GM23338 (cell line): ENCODE results near the gene SMYD3. TPM values are rescaled to one million over a fixed set of nuclear protein-coding genes. Genes with fewer than 3 reads are reported as not detected.
"Not testable (repeated sequence)": the region's sequence is repeated elsewhere in the genome, so short reads cannot be mapped to it uniquely, and the experiment has no call there.

Experiments used
- ATAC-seq: fragments of 200-7000 bp; cut with Tn5 transposase; 3 replicates; pipeline ENCODE4 v1.9.1; 2020
- DNase-seq: peaks from one replicate; pipeline ENCODE4 v3.0.0-alpha.2; 2015; ENCODE audit warnings: low spot score
- H2AFZ ChIP-seq: fragments of 200-600 bp; sonication (generic); 2 replicates; pipeline ENCODE4 v1.8.0; 2016; ENCODE audit warnings: antibody characterized with exemption, mild to moderate bottlenecking, moderate library complexity
- H3F3A ChIP-seq: fragments of 200-600 bp; sonication (generic); replicated peaks from 2 replicates; pipeline ENCODE4 v1.8.0; 2017; ENCODE audit warnings: antibody characterized with exemption, mixed run types, low read depth
- H3K27ac ChIP-seq: fragments of 200-600 bp; sonication (generic); 2 replicates; pipeline ENCODE4 v1.6.1; 2016; ENCODE audit warnings: low read depth
- H3K27me3 ChIP-seq: fragments of 200-600 bp; sonication (generic); 2 replicates; pipeline ENCODE4 v1.8.0; 2016; ENCODE audit warnings: mild to moderate bottlenecking, mixed run types, moderate library complexity; ENCODE audit not compliant: insufficient read depth
- H3K36me3 ChIP-seq: fragments of 200-600 bp; sonication (generic); 2 replicates; pipeline ENCODE4 v1.8.0; 2016; ENCODE audit warnings: mild to moderate bottlenecking; ENCODE audit not compliant: insufficient read depth
- H3K4me1 ChIP-seq: fragments of 200-600 bp; sonication (generic); 2 replicates; pipeline ENCODE4 v1.8.0; 2016; ENCODE audit warnings: mild to moderate bottlenecking, moderate library complexity; ENCODE audit not compliant: insufficient read depth
- H3K4me2 ChIP-seq: fragments of 200-600 bp; sonication (generic); 2 replicates; pipeline ENCODE4 v1.7.1; 2017; ENCODE audit warnings: mixed run types
- H3K4me3 ChIP-seq: fragments of 200-600 bp; sonication (generic); 2 replicates; pipeline ENCODE4 v1.6.1; 2016; ENCODE audit warnings: mixed run types
- H3K79me2 ChIP-seq: fragments of 200-600 bp; sonication (generic); replicated peaks from 2 replicates; pipeline ENCODE4 v1.8.0; 2017; ENCODE audit warnings: mild to moderate bottlenecking; ENCODE audit not compliant: insufficient read depth
- H3K9me2 ChIP-seq: fragments of 200-600 bp; sonication (generic); 2 replicates; pipeline ENCODE4 v1.8.0; 2017; ENCODE audit not compliant: insufficient read depth
- H4K20me1 ChIP-seq: fragments of 200-600 bp; sonication (generic); replicated peaks from 2 replicates; pipeline ENCODE4 v1.8.0; 2017; ENCODE audit warnings: mild to moderate bottlenecking; ENCODE audit not compliant: insufficient read depth
- H3K27ac Mint-ChIP-seq: 2 replicates; pipeline ENCODE4 v1.8.0; 2020; ENCODE audit warnings: inconsistent platforms, mild to moderate bottlenecking, moderate library complexity, mixed read lengths
- H3K27me3 Mint-ChIP-seq: 3 replicates; pipeline ENCODE4 v1.8.0; 2022; ENCODE audit warnings: low read depth, mild to moderate bottlenecking, moderate library complexity, mixed read lengths, inconsistent platforms; ENCODE audit not compliant: insufficient read depth, poor library complexity
- H3K36me3 Mint-ChIP-seq: 3 replicates; pipeline ENCODE4 v1.8.0; 2021; ENCODE audit warnings: low read depth, mild to moderate bottlenecking, inconsistent platforms, moderate library complexity, mixed read lengths
- H3K4me1 Mint-ChIP-seq: 3 replicates; pipeline ENCODE4 v1.8.0; 2020; ENCODE audit warnings: mild to moderate bottlenecking, inconsistent platforms, mixed read lengths
- H3K4me3 Mint-ChIP-seq: 3 replicates; pipeline ENCODE4 v1.8.0; 2021; ENCODE audit warnings: moderate library complexity, mild to moderate bottlenecking, inconsistent platforms, mixed read lengths
- H3K9me3 Mint-ChIP-seq: 3 replicates; pipeline ENCODE4 v1.8.0; 2020; ENCODE audit warnings: moderate library complexity, mild to moderate bottlenecking, inconsistent platforms, mixed read lengths
- EZH2phosphoT487 ChIP-seq: fragments of 200-600 bp; sonication (generic); IDR thresholded peaks from one replicate; pipeline ENCODE4 v1.8.1; 2018; ENCODE audit warnings: antibody characterized with exemption; ENCODE audit not compliant: unreplicated experiment
- JUNB ChIP-seq: IDR thresholded peaks from one replicate; pipeline ENCODE4 v1.6.1; 2016; ENCODE audit warnings: antibody characterized with exemption; ENCODE audit not compliant: unreplicated experiment
- POLR2AphosphoS5 ChIP-seq: IDR thresholded peaks from 2 replicates; pipeline ENCODE4 v1.6.1; 2016; ENCODE audit warnings: antibody characterized with exemption, low read depth
- STAT1 ChIP-seq: IDR thresholded peaks from one replicate; pipeline ENCODE4 v1.6.1; 2016; ENCODE audit warnings: antibody characterized with exemption; ENCODE audit not compliant: unreplicated experiment
- ZNF331 ChIP-seq: fragments of 250-450 bp; sonication (Bioruptor Pico); IDR thresholded peaks from 2 replicates; pipeline ENCODE4 v1.5.0; 2020; ENCODE audit warnings: low read depth, mild to moderate bottlenecking, moderate library complexity
- polyA plus RNA-seq: library from polyadenylated mRNA; unstranded; fragments of >200 nt; fragmentation: Nextera tagmentation; extraction: Ambion mirVana; gene quantifications from 2 replicates; pipeline ENCODE4 v1.2.1, GENCODE V29; 2016
- total RNA-seq: library from RNA; depleted of rRNA; stranded (reverse); fragments of >200 nt; shearing (Covaris generic); gene quantifications from 2 replicates; pipeline ENCODE4 v1.2.3, GENCODE V29; 2014
- TF ChIP-seq, protein P1 (sequence below): IDR thresholded peaks from one replicate; pipeline ENCODE4 v1.6.1; 2018; ENCODE audit warnings: antibody characterized with exemption; ENCODE audit not compliant: unreplicated experiment
- TF ChIP-seq, protein P2 (sequence below), 2 experiments: fragments of 200-600 bp in 1 of 2; sonication (generic) in 1 of 2; conservative IDR thresholded peaks; 2 replicates each; pipeline versions ENCODE4 v1.5.1 to v1.6.1; 2016 to 2017; ENCODE audit warnings: antibody characterized with exemption in 2 of 2, low read depth in 2 of 2, mild to moderate bottlenecking in 2 of 2, moderate library complexity in 1 of 2

Gene SMYD3
- total and polyA plus RNA-seq, 2 experiments from 2014 or later, result 31.8 to 34.4 TPM

DNA sequence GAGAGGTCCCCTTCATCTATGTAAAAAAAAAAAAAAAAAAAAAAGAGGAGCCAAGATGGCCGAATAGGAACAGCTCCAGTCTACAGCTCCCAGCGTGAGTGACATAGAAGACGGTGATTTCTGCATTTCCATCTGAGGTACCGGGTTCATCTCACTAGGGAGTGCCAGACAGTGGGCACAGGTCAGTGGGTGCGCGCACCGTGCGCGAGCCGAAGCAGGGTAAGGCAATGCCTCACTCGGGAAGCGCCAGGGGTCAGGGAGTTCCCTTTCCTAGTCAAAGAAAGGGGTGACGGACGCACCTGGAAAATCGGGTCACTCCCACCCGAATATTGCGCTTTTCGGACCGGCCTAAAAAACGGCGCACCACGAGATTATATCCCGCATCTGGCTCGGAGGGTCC lies 690.6 kb downstream of the SMYD3 start:
- not testable (repeated sequence) for H3K27me3 ChIP-seq, H3K9me3 Mint-ChIP-seq, H3K27me3 Mint-ChIP-seq, H4K20me1 ChIP-seq, H3K27ac ChIP-seq, H3K9me2 ChIP-seq, H3F3A ChIP-seq, H3K79me2 ChIP-seq, H3K4me1 ChIP-seq, H3K36me3 ChIP-seq, H3K27ac Mint-ChIP-seq, H3K4me2 ChIP-seq, H3K36me3 Mint-ChIP-seq, H2AFZ ChIP-seq, ATAC-seq, DNase-seq, H3K4me1 Mint-ChIP-seq, H3K4me3 ChIP-seq, H3K4me3 Mint-ChIP-seq

DNA sequence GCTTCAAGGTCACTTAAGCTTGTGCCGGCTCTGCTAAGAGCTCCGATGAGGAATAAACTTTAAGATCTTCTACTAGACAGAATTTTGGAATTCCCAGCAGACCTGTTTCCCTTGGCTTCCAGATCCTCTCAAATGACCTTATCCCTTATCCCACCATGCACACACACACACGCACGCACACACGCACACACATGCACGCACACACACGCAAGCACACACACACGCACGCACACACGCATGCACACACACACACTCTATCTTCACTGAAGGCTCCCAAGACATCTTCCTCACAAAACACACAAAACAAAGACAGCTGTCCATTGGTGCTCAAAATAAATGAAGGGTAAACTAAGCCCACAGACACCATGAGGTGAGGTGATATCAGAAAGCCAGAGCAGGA lies 692.4 kb downstream of the SMYD3 start:
- Mint-ChIP-seq H3K4me1 (peaks cover 9% of the 10 kb centered on the region; the same call in 2 of the 3 replicates), H3K4me3 (no peak overlapping the region), H3K36me3 (0 out of 3 replicates have a peak, but pooled peaks cover 3% of the 10 kb centered on the region), H3K9me3 (no peaks in the 10 kb centered on the region; the same call in 2 of the 3 replicates), H3K27me3 (peaks cover 2% of the 10 kb centered on the region), H3K27ac (no peak overlapping the region)
- H3K27me3 ChIP-seq, result no peaks in the 10 kb centered on the region
- no peaks in the 10 kb centered on the region for H4K20me1 ChIP-seq
- H3K9me2 ChIP-seq, result peaks cover 6% of the 10 kb centered on the region; the same call in 1 of the 2 replicates
- H2AFZ ChIP-seq, result no peak overlapping the region
- TF ChIP-seq, protein P1, sequence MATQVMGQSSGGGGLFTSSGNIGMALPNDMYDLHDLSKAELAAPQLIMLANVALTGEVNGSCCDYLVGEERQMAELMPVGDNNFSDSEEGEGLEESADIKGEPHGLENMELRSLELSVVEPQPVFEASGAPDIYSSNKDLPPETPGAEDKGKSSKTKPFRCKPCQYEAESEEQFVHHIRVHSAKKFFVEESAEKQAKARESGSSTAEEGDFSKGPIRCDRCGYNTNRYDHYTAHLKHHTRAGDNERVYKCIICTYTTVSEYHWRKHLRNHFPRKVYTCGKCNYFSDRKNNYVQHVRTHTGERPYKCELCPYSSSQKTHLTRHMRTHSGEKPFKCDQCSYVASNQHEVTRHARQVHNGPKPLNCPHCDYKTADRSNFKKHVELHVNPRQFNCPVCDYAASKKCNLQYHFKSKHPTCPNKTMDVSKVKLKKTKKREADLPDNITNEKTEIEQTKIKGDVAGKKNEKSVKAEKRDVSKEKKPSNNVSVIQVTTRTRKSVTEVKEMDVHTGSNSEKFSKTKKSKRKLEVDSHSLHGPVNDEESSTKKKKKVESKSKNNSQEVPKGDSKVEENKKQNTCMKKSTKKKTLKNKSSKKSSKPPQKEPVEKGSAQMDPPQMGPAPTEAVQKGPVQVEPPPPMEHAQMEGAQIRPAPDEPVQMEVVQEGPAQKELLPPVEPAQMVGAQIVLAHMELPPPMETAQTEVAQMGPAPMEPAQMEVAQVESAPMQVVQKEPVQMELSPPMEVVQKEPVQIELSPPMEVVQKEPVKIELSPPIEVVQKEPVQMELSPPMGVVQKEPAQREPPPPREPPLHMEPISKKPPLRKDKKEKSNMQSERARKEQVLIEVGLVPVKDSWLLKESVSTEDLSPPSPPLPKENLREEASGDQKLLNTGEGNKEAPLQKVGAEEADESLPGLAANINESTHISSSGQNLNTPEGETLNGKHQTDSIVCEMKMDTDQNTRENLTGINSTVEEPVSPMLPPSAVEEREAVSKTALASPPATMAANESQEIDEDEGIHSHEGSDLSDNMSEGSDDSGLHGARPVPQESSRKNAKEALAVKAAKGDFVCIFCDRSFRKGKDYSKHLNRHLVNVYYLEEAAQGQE, result no peak
- TF ChIP-seq POLR2AphosphoS5, result no peak
- TF ChIP-seq JUNB, result no peak
- TF ChIP-seq EZH2phosphoT487, result no peak
- TF ChIP-seq, protein P2, sequence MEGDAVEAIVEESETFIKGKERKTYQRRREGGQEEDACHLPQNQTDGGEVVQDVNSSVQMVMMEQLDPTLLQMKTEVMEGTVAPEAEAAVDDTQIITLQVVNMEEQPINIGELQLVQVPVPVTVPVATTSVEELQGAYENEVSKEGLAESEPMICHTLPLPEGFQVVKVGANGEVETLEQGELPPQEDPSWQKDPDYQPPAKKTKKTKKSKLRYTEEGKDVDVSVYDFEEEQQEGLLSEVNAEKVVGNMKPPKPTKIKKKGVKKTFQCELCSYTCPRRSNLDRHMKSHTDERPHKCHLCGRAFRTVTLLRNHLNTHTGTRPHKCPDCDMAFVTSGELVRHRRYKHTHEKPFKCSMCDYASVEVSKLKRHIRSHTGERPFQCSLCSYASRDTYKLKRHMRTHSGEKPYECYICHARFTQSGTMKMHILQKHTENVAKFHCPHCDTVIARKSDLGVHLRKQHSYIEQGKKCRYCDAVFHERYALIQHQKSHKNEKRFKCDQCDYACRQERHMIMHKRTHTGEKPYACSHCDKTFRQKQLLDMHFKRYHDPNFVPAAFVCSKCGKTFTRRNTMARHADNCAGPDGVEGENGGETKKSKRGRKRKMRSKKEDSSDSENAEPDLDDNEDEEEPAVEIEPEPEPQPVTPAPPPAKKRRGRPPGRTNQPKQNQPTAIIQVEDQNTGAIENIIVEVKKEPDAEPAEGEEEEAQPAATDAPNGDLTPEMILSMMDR (conservative IDR thresholded peaks at IDR 0.05; ENCODE audit: low read depth in 2 of 2), result no peak
- no peak for TF ChIP-seq STAT1
- no peak for TF ChIP-seq ZNF331 (CRISPR knock-in tag)
- H3F3A ChIP-seq, result no peaks in the 10 kb centered on the region
- no peak for ATAC-seq
- H3K4me3 ChIP-seq, result no peak overlapping the region
- H3K4me2 ChIP-seq, result no peak overlapping the region
- no peak for DNase-seq
- H3K4me1 ChIP-seq, result no peaks in the 10 kb centered on the region
- H3K79me2 ChIP-seq, result no peaks in the 10 kb centered on the region
- H3K36me3 ChIP-seq, result no peaks in the 10 kb centered on the region
- H3K27ac ChIP-seq, result no peak overlapping the region
